ENCODE results near the gene SPAG17. TPM values are rescaled to one million over a fixed set of nuclear protein-coding genes. Genes with fewer than 3 reads are reported as not detected.

The SPAG17 gene
- polyA plus RNA-seq, 1 donor from 2014 or later, result 0.25 TPM

DNA sequence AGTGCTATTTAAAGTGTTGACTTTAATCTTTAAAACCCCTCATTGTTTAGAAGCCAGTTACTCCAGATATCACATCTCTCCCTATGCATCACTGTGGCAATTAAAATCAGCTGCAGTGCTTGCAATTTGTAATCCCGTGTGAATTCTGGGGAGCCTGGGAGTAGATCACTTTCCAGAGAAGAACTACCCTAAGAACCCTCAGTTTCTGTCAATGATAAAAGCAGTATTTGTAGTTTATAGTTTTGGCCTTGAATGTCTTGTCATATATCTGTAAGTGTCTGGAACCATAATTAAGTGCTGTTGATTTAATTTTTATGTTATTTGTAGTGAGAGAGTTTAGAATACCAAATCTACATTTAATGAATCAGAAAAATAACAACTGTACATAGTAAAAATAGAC is 5.5 kb upstream of the SPAG17 start:
- H3K27ac ChIP-seq (ENCODE audit: low read length), result no peak overlapping the region
- H3K36me3 ChIP-seq (ENCODE audit: insufficient read depth, low read length), result no peaks in the 10 kb centered on the region
- H3K9me3 ChIP-seq (ENCODE audit: low read length), result no peaks in the 10 kb centered on the region
- no peak overlapping the region for H3K4me2 ChIP-seq (ENCODE audit: low read length)
- no peak overlapping the region for H3K9ac ChIP-seq (ENCODE audit: low read length)
- no peak overlapping the region for H3K4me3 ChIP-seq (ENCODE audit: low read length)
- no peaks in the 10 kb centered on the region for H3K27me3 ChIP-seq (ENCODE audit: insufficient read depth, low read depth, low read length)
- no peaks in the 10 kb centered on the region for H3K79me2 ChIP-seq (replicated peaks; ENCODE audit: insufficient read depth, low read length)
- H3K9me2 ChIP-seq (ENCODE audit: insufficient read depth, low read length), result no peaks in the 10 kb centered on the region
- H4K20me1 ChIP-seq (ENCODE audit: insufficient read depth), result no peaks in the 10 kb centered on the region
- TF ChIP-seq RAD21 (conservative IDR thresholded peaks at IDR 0.05), result no peak
- TF ChIP-seq TAF1 (IDR thresholded peaks at IDR 0.05; ENCODE audit: low read depth), result no peak
- TF ChIP-seq POLR2AphosphoS5 (IDR thresholded peaks at IDR 0.05), result no peak
- TF ChIP-seq, protein P1, sequence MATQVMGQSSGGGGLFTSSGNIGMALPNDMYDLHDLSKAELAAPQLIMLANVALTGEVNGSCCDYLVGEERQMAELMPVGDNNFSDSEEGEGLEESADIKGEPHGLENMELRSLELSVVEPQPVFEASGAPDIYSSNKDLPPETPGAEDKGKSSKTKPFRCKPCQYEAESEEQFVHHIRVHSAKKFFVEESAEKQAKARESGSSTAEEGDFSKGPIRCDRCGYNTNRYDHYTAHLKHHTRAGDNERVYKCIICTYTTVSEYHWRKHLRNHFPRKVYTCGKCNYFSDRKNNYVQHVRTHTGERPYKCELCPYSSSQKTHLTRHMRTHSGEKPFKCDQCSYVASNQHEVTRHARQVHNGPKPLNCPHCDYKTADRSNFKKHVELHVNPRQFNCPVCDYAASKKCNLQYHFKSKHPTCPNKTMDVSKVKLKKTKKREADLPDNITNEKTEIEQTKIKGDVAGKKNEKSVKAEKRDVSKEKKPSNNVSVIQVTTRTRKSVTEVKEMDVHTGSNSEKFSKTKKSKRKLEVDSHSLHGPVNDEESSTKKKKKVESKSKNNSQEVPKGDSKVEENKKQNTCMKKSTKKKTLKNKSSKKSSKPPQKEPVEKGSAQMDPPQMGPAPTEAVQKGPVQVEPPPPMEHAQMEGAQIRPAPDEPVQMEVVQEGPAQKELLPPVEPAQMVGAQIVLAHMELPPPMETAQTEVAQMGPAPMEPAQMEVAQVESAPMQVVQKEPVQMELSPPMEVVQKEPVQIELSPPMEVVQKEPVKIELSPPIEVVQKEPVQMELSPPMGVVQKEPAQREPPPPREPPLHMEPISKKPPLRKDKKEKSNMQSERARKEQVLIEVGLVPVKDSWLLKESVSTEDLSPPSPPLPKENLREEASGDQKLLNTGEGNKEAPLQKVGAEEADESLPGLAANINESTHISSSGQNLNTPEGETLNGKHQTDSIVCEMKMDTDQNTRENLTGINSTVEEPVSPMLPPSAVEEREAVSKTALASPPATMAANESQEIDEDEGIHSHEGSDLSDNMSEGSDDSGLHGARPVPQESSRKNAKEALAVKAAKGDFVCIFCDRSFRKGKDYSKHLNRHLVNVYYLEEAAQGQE (IDR thresholded peaks at IDR 0.05; ENCODE audit: borderline replicate concordance), result no peak
- TF ChIP-seq, protein P2, sequence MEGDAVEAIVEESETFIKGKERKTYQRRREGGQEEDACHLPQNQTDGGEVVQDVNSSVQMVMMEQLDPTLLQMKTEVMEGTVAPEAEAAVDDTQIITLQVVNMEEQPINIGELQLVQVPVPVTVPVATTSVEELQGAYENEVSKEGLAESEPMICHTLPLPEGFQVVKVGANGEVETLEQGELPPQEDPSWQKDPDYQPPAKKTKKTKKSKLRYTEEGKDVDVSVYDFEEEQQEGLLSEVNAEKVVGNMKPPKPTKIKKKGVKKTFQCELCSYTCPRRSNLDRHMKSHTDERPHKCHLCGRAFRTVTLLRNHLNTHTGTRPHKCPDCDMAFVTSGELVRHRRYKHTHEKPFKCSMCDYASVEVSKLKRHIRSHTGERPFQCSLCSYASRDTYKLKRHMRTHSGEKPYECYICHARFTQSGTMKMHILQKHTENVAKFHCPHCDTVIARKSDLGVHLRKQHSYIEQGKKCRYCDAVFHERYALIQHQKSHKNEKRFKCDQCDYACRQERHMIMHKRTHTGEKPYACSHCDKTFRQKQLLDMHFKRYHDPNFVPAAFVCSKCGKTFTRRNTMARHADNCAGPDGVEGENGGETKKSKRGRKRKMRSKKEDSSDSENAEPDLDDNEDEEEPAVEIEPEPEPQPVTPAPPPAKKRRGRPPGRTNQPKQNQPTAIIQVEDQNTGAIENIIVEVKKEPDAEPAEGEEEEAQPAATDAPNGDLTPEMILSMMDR (IDR thresholded peaks at IDR 0.05; ENCODE audit: poor library complexity, severe bottlenecking), result no peak
- TF ChIP-seq SMC3 (conservative IDR thresholded peaks at IDR 0.05; ENCODE audit: poor library complexity), result no peak
- TF ChIP-seq EP300 (conservative IDR thresholded peaks at IDR 0.05; ENCODE audit: poor library complexity, severe bottlenecking), result no peak
- TF ChIP-seq MXI1 (conservative IDR thresholded peaks at IDR 0.05; ENCODE audit: poor library complexity, severe bottlenecking), result no peak
- TF ChIP-seq EZH2 (IDR thresholded peaks at IDR 0.05; ENCODE audit: borderline replicate concordance, insufficient read depth, low read length, poor library complexity, severe bottlenecking), result no peak
- no peaks in the 10 kb centered on the region for H3F3A ChIP-seq (ENCODE audit: insufficient read depth, low read length, poor library complexity, severe bottlenecking)
- H2AFZ ChIP-seq (ENCODE audit: low read depth, low read length), result no peak overlapping the region

DNA sequence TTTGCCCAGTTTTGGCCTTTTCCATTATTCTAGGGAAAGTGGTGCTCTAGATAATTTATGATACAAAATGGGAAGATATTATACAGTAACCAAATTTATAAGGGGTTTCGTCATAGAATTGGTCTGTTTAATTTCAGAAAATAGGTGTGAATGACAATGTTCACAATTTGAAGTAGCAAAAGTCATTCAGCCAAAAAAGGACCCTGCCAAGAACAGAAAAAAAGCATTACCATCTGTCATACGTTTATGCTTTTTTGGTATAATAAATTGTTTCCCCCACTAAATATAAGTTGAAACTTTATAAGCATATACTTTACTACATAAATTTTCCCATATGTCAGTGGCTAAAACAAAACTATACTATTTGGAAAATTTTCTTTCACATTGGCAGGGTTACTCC is 4.5 kb upstream of the SPAG17 start:
- Histone ChIP-seq H2AFZ (ENCODE audit: low read depth, low read length) (no peak overlapping the region), H4K20me1 (ENCODE audit: insufficient read depth) (no peaks in the 10 kb centered on the region), H3K4me3 (ENCODE audit: low read length) (no peak overlapping the region), H3F3A (ENCODE audit: insufficient read depth, low read length, poor library complexity, severe bottlenecking) (no peaks in the 10 kb centered on the region), H3K79me2 (replicated peaks; ENCODE audit: insufficient read depth, low read length) (no peaks in the 10 kb centered on the region), H3K9ac (ENCODE audit: low read length) (no peak overlapping the region), H3K4me2 (ENCODE audit: low read length) (no peak overlapping the region), H3K36me3 (ENCODE audit: insufficient read depth, low read length) (no peaks in the 10 kb centered on the region), H3K27me3 (ENCODE audit: insufficient read depth, low read depth, low read length) (no peaks in the 10 kb centered on the region), H3K9me3 (ENCODE audit: low read length) (no peaks in the 10 kb centered on the region), H3K27ac (ENCODE audit: low read length) (no peak overlapping the region), H3K9me2 (ENCODE audit: insufficient read depth, low read length) (no peaks in the 10 kb centered on the region)
- no peak for TF ChIP-seq MXI1 (conservative IDR thresholded peaks at IDR 0.05; ENCODE audit: poor library complexity, severe bottlenecking)
- no peak for TF ChIP-seq TAF1 (IDR thresholded peaks at IDR 0.05; ENCODE audit: low read depth)
- TF ChIP-seq EP300 (conservative IDR thresholded peaks at IDR 0.05; ENCODE audit: poor library complexity, severe bottlenecking), result no peak
- TF ChIP-seq, protein P2 (IDR thresholded peaks at IDR 0.05; ENCODE audit: poor library complexity, severe bottlenecking), result no peak
- TF ChIP-seq POLR2AphosphoS5 (IDR thresholded peaks at IDR 0.05), result no peak
- no peak for TF ChIP-seq SMC3 (conservative IDR thresholded peaks at IDR 0.05; ENCODE audit: poor library complexity)
- TF ChIP-seq, protein P1 (IDR thresholded peaks at IDR 0.05; ENCODE audit: borderline replicate concordance), result no peak
- TF ChIP-seq RAD21 (conservative IDR thresholded peaks at IDR 0.05), result no peak
- TF ChIP-seq EZH2 (IDR thresholded peaks at IDR 0.05; ENCODE audit: borderline replicate concordance, insufficient read depth, low read length, poor library complexity, severe bottlenecking), result no peak

All from neural cell (in vitro differentiated cells).